NCI-H187 treated with DMSO at 0.1 percent for 48 hours (cell line): ENCODE measurements around the gene SLC9C1.

Experiments
- DNase-seq: peaks from one replicate; lab custom pipeline; 2025; lab: John Stamatoyannopoulos, UW

SLC9C1 gene

GRCh38 chr3:112306825-112307224 is 12.8 kb upstream of the SLC9C1 start:
- DNase-seq, result no peak

DNA sequence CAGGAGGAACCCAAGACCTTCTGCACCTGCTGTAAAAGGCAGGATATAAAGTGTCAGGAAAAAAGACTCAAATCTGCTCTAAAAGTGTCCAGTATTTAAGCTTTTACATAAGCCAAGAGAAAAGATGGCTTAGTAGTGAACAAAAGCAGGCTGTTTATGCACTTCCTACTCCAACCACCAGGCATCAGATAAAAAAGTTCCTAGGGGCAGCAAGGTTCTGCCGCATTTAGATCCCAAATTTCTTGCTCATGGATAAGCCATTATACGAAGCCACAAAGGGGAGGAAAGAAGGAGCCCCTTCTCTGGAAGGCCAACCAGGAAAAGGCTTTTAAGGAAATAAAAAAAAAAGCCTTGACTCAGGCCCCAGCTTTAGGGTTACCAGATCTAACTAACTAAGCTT is 10.6 kb upstream of the SLC9C1 start:
- no peak for DNase-seq

DNA sequence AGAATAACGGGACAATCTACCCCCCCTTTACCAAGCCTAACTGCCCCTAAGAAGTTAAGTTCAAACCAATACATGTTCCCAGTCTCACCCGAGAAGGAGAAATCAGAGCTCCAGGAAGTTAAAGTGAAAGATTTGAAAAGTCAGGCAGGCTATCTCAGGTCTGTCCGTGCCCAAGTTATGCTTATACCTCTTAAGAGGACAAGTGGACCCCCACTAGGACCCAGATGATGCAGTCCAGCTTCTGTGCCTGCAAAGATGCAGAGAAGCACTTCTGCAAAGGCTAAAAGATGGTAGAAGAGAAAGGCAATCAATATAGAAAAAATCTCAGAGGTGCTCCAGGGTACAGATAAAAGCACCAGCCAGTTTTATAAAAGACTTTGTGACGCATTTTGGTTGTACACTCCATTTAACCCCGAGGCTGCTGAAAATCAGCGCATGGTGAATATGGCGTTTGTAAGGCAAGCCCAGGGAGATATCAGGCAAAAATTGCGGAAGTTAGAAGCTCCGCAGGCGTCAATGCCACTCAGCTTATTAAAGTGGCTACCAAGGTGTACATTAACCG is 9.8 kb upstream of the SLC9C1 start:
- DNase-seq, result no peak

- no peak for DNase-seq
Measured at GRCh38 chr3:112302881-112303763, 9.1 kb upstream of the SLC9C1 start.

GRCh38 chr3:112302150-112302830 is 8.3 kb upstream of the SLC9C1 start:
- DNase-seq, result no peak

GRCh38 chr3:112298781-112299180 is 4.8 kb upstream of the SLC9C1 start:
- DNase-seq, result no peak

DNA sequence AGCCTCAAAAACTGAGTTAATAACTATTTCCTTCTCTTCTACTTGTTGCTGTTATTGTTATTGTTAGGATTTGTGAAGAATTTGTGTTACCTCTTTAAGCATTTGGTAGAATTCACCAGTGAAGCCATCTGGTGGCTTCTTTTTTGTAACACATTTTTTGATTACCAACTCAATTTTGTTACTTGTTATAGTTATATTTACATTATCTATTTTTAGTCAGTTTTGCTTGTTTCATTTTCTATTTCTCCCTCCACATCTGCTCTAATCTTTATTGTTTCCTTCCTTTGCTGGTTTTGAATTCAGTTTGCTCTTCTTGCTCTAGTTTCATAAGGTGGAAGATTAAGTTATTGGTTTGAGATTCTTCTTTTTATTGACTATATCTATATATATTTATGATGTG is 3.7 kb upstream of the SLC9C1 start:
- no peak for DNase-seq

GRCh38 chr3:112289011-112289410 is 5.0 kb downstream of the SLC9C1 start:
- no peak for DNase-seq

DNA sequence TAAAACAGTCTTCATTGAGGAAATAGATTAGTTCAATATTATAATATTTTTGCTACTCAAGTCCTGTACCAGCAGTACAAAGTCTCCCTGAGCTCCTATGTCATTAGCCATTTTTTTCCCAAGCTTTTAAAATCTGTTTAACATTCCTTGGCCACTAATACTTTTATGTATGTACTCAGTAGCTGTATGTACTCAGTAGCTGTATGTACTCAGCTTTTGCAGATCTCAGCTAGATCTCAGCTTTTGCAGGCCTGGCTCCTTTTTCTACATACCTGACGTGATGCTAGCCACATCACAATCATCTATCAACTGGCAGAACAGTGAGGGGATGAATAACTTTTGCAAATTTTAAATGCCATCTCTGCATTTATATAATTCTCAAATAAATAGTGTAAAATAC is 13.8 kb downstream of the SLC9C1 start:
- DNase-seq, result no peak

GRCh38 chr3:112273536-112273935 is 20.5 kb downstream of the SLC9C1 start:
- no peak for DNase-seq

- no peak for DNase-seq
Measured at GRCh38 chr3:112261742-112262141, 32.3 kb downstream of the SLC9C1 start.

DNA sequence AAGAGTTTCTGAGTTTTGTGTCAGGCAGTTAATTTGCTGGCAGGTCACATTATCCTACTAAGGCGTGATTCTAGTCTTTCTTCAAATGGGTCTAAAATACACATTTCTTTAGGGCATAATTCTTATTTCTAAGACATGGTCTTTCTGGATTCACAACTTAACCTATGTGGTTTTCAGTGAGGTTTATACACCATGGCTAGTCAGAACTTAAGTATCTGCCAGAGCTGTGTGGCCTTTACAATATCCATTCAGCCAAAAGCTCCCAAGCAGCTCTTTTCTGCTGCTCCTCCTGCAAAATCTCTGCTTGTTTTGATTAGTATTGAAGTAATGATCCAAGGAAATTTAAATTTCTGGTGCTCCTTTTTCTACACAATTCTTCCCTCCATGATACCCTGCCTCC is 33.5 kb downstream of the SLC9C1 start:
- DNase-seq, result no peak

DNA sequence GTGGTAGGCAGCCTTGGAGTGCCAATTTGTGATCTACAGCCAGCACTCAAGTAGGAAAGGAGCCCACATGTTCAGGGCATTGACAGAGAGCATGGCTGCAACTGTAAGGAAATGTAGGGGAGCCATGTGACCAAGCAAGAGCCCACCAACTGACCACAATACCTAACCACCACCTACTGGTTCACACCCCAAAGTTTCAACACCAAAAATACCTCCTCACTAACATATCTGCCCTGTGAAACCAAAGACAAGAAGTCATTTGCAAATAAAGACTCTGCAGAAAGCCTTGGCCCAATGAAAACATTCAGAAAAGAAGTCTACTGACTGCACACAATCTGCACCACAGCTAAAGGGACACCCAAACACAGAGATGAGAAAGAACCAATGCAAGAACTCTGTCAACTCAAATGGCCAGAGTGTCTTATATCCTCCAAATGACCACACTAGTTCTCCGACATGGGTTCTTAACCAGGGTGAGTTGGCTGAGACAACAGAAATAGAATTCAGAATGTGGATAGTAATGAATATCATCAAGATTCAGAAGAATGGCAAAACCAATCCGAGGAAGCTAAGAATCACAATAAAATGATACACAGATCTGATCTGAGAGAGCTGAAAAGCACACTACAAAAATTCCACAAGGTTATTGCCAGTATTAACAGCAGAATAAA is 40.6 kb downstream of the SLC9C1 start:
- DNase-seq, result no peak

DNA sequence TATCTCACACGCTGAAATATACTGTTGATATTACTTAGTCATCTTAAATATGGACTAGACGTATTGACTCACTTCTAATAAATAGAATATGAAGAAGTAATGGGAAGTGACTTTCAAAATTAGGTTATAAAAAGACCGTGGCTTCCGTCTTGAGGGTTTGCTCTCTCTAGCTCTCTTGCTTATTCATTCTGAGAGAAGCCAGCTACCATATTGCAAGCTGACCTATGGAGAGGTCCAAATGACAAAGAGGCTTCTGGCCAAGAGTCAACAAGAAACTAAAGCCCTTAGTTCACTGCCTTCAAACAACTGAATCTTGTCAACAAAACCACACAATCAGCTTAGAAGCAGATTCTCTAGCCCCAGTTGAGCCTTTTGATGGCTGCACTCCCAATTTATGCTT is 46.1 kb downstream of the SLC9C1 start:
- DNase-seq, result no peak

DNA sequence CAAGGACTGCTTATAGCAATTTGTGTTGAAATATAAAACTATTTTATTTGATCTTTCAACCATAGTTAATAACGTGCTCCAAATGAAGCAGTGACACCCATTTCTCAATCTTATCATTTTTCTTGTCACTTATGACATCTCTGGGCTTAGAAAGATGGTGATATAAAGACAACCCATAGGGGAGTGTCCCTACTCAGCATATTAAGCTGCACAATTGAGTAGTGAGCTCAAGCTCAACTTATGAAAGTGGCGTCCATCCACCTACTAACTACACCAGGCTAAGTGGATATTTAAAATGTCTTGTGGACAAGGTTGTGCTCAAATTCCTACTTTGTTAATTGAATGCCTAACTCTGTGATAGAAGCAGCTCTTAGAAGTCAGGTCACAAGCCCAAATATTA is 46.7 kb downstream of the SLC9C1 start:
- no peak for DNase-seq

DNA sequence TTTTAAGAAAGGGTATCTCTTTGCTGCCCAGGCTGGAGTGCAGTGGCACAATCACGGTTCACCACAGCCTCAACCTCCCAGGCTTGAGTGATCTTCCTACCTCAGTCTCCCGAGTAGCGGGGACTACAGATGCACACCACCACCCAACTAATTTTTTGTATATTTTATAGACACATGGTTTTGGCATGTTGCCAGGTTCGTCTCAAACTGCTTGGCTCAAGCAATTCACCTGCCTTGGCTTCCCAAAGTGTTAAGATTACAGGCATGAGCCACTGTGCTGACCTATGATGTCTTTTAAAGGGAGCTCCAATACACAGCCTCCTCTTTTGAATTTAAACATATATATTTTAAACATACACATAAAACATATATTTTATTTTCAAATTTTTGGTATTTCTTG is 60.9 kb downstream of the SLC9C1 start:
- no peak for DNase-seq

- DNase-seq, result no peak
Measured at GRCh38 chr3:112231727-112232126, 62.3 kb downstream of the SLC9C1 start.

DNA sequence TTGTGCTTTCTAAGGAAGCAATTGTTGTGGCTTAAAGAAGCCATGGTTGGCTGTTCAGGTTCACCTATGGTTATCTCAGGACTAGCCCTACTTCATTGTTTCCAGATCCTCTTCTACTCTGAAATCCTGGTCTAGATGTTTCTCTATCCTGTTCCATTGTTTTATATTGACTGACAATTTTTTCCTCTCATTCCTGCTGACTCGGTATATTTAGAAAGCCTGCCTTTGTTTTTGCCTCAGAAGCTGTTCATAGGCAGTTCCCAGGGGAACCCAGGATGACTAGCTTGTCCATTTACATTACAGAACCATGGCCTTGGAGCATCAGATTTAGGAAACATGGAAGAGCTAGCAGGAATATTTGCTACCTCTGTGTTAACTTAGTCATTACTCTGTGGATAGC is 64.0 kb downstream of the SLC9C1 start:
- DNase-seq, result no peak

GRCh38 chr3:112228786-112229185 is 65.2 kb downstream of the SLC9C1 start:
- DNase-seq, result no peak

GRCh38 chr3:112200317-112200666 is 93.7 kb downstream of the SLC9C1 start:
- no peak for DNase-seq

DNA sequence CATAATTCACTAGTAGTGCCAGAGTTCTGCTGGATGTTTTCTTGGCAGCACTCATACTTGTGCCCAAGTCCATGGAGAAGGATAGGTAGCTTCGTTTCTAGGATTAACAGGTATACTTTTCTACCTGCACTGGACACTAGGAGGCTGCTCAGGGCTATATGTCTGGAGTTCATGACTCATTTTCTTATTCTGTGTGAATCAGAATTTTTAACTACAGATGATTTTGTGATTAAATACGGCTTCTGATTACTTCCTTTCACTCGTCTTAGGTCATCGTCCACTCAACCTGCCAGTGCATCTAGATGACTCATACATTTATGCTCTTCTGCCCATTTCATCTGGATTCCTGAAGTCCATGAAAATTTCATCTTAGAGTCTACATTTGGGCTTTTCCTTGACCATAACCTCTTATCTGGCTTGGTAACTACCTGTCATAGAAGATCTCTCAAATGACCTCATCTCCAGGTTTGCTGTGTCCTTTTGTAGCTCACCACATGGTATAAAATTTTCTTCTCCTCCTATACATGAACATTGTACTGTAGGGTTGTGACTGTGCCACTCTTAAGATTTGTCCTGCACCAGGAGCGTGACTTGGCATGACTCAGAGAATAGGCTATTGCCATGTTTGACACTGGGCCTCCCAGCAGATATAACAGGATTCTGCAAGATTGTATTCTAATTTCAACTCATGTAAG is 94.2 kb downstream of the SLC9C1 start:
- no peak for DNase-seq

DNA sequence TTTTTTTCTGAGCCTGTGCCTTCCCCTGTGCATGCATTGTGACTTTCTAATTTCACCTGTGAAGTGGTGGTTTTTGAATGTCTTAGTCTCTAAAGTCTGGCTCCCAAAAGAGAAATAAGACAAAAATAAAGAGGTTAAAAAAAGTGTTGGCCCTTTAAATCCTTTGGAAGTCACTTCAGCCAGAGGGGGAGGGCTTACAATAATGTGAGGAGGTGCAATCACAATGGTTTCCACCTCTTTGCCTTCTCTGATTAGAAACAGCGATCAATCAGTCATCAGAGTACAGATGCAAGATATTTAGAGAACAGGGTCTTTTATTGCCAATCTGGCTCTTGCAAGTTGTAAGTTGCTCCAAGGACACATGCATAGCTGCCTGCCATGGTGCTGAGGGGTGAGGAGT is 96.9 kb downstream of the SLC9C1 start:
- DNase-seq, result no peak
